ENCODE data around the gene PAX3.

PAX3 gene

GRCh38 chr2:222310747-222311318 lies 12.0 kb upstream of the PAX3 start:
- DNase-seq (ENCODE audit: low read depth in 2 of 2), result no peak

DNA sequence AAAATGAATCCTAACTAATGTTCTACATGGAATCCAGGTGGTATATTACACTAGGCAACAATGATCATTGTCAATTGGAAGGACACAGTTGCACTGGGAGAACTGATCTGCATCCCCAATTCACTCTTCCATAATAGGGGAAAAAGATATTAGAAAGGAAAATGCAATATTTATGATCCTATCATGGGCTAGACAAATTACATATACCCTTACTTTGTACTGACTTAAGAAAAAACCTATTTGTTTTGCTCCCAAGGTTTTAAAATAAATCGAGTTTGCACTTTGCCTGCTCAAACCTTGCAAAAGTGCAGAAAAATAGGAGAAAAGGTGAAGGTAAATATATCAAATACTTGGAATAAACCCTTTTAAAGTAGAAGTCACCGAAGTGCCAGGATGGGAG lies 11.0 kb upstream of the PAX3 start:
- DNase-seq (ENCODE audit: low read depth in 2 of 2), result no peak

- DNase-seq (ENCODE audit: low read depth in 2 of 2), result no peak
Observed at GRCh38 chr2:222309361-222309760, 10.6 kb upstream of the PAX3 start.

GRCh38 chr2:222307978-222308730 lies 9.4 kb upstream of the PAX3 start:
- no peak for DNase-seq (ENCODE audit: low read depth in 2 of 2)

GRCh38 chr2:222307143-222307756 lies 8.5 kb upstream of the PAX3 start:
- DNase-seq (ENCODE audit: low read depth in 2 of 2), result no peak

GRCh38 chr2:222306393-222307142 lies 7.8 kb upstream of the PAX3 start:
- no peak for DNase-seq (ENCODE audit: low read depth in 2 of 2)

GRCh38 chr2:222305516-222306392 lies 7.0 kb upstream of the PAX3 start:
- DNase-seq (ENCODE audit: low read depth in 2 of 2), result no peak

GRCh38 chr2:222304737-222305515 lies 6.1 kb upstream of the PAX3 start:
- no peak for DNase-seq (ENCODE audit: low read depth in 2 of 2)

- no peak for DNase-seq (ENCODE audit: low read depth in 2 of 2)
Observed at GRCh38 chr2:222303828-222304736, 5.3 kb upstream of the PAX3 start.

DNA sequence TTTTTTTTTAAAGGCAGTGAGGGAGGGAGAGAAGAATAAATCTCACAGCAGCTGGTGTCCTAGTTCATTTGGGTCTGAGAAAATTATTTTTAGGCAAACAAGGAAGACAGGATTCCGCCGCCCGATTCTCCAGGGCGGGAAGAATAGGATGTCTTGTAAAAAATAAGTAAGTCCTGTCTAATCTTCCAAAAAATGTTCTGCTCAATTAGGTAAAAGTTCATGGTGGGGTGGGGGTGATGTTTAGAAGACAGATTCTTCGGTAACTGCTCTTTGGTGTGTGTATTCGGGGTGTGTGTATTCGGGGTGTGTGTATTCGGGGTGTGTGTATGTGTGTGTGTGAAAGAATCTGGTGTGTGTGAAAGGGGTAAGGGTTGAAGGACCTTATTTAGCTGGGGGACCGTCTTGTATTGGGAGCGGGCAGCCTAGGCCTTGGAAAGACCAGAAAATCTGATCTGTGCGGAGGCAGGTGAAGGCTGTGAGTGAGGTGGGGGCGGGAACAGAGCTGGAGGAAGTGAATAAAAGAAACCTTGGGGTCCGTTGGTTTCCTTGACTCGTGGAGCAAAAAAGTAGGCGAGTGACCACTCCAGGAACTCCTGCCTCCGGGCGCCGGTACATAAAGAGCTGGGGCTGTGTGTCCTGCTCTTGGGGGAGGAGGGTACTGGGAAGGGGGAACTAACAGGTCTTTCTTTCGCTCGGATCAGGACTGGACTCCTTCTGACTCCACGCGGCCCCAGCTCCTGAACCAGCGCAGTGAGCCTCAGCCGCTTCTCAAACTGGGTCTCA lies 4.4 kb upstream of the PAX3 start:
- DNase-seq (ENCODE audit: low read depth in 2 of 2), result no peak

GRCh38 chr2:222302178-222303018 lies 3.6 kb upstream of the PAX3 start:
- DNase-seq (ENCODE audit: low read depth in 2 of 2), result no peak

- DNase-seq (ENCODE audit: low read depth in 2 of 2), result no peak
Observed at GRCh38 chr2:222301796-222302118, 3.0 kb upstream of the PAX3 start.

GRCh38 chr2:222301053-222301795 lies 2.4 kb upstream of the PAX3 start:
- DNase-seq (ENCODE audit: low read depth in 2 of 2), result no peak

DNA sequence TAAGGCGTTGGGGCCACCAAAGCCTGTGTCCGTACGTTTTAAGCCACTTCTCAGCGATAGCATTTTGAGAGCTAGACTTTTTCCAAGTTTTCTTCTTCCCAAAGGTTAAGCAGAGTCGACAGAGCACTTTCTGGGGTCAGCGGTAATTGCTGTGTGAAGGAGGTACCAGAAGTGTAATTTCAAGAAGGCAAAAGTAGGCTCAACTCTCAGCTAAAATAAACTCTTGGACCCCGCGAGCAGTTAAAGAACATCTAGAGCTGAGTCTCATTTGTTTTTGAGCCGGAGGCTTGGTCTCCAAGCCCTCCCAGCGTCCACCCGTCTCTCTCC lies 1.9 kb upstream of the PAX3 start:
- no peak for DNase-seq (ENCODE audit: low read depth in 2 of 2)

- DNase-seq (ENCODE audit: low read depth in 2 of 2), result no peak
Observed at GRCh38 chr2:222299906-222300725, 1.3 kb upstream of the PAX3 start.

- no peak for DNase-seq (ENCODE audit: low read depth in 2 of 2)
Observed at GRCh38 chr2:222298001-222298310, 842 bp downstream of the PAX3 start.

DNA sequence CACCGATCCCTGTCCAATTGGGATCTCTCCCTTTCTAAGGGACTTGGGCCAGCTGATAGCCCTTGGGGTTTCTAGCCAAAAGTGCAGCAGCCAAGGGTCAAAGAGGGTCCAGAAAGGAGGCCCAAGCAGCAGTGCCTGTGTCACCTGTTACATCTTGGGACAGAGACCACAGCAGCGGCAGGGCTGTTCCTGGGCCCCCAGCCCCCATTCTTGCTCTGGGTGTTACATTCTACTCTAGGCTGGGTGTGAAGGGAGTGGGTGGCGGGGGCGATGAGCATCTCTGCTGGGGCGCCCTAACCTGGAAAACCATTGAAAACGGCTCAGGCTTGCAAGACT lies 1.2 kb downstream of the PAX3 start:
- no peak for DNase-seq (ENCODE audit: low read depth in 2 of 2)
